Body of pancreas (tissue), 4 donors: ENCODE measurements around the gene GPR183.

ENCODE experiments used
- CTCF ChIP-seq, 7 experiments: fragments of 450-650 bp in 4 of 7; fragments of 200-600 bp in 3 of 7; sonication (generic) in 3 of 7; IDR thresholded peaks; one replicate each; pipeline ENCODE4 v1.5.1; 2016 to 2019; ENCODE audit warnings: antibody characterized with exemption in 7 of 7
- POLR2A ChIP-seq, 3 donors: fragments of 450-650 bp; IDR thresholded peaks; one replicate each; pipeline ENCODE4 v1.6.1; 2016; ENCODE audit warnings: antibody characterized with exemption in 3 of 3, mild to moderate bottlenecking in 2 of 3

GRCh38 chr13:99326012-99326411 lies 18.8 kb upstream of the GPR183 start:
- TF ChIP-seq POLR2A (IDR thresholded peaks at IDR 0.05) (no peak), CTCF (IDR thresholded peaks at IDR 0.05) (no peak)
